HG02623 (cell line): Measurements from ENCODE around the gene TMA7.
"Not testable (repeated sequence)": the region's sequence is repeated elsewhere in the genome, so short reads cannot be mapped to it uniquely, and the experiment has no call there.

Experiments used
- ATAC-seq: cut with Tn5 transposase; IDR thresholded peaks from one replicate; pipeline ENCODE4 v1.9.1; 2021; ENCODE audit warnings: moderate library complexity; ENCODE audit not compliant: unreplicated experiment

The TMA7 gene

GRCh38 chr3:48435774-48436476, 4.1 kb upstream of the TMA7 start:
- no peak for ATAC-seq

- no peak for ATAC-seq
Observed at GRCh38 chr3:48436477-48436787, 3.6 kb upstream of the TMA7 start.

GRCh38 chr3:48436855-48437254, 3.2 kb upstream of the TMA7 start:
- ATAC-seq: no peak

GRCh38 chr3:48437812-48438211, 2.2 kb upstream of the TMA7 start:
- no peak for ATAC-seq

GRCh38 chr3:48440590-48440958, 517 bp downstream of the TMA7 start:
- ATAC-seq: no peak

GRCh38 chr3:48441940-48442339, 1.9 kb downstream of the TMA7 start:
- no peak for ATAC-seq

GRCh38 chr3:48445277-48445882, 5.3 kb downstream of the TMA7 start:
- no peak for ATAC-seq

- no peak for ATAC-seq
Observed at GRCh38 chr3:48446043-48446424, 6.0 kb downstream of the TMA7 start.

- peak; percentile 86 for ATAC-seq
Observed at GRCh38 chr3:48446425-48447193, 6.6 kb downstream of the TMA7 start, which contains the start of gene ATRIP. ATRIP (plus strand) TSS chr3:48446737; CDS start chr3:48446846, 109 bp downstream.

- ATAC-seq: no peak
Observed at GRCh38 chr3:48451270-48451669, 11.2 kb downstream of the TMA7 start.

- ATAC-seq: no peak
Observed at GRCh38 chr3:48456456-48456855, 16.4 kb downstream of the TMA7 start.

- no peak for ATAC-seq
Observed at GRCh38 chr3:48459331-48459730, 19.3 kb downstream of the TMA7 start.

- no peak for ATAC-seq
Observed at GRCh38 chr3:48459773-48460516, 19.9 kb downstream of the TMA7 start.

- no peak for ATAC-seq
Observed at GRCh38 chr3:48460517-48460902, 20.5 kb downstream of the TMA7 start.

GRCh38 chr3:48461767-48462166, 21.7 kb downstream of the TMA7 start:
- ATAC-seq: not testable (repeated sequence)

GRCh38 chr3:48463703-48464102, 23.6 kb downstream of the TMA7 start:
- ATAC-seq: no peak

- ATAC-seq: no peak
Observed at GRCh38 chr3:48464713-48465221, 24.7 kb downstream of the TMA7 start.

GRCh38 chr3:48465237-48465530, 25.1 kb downstream of the TMA7 start:
- no peak for ATAC-seq

- peak; percentile 86 for ATAC-seq
Observed at GRCh38 chr3:48465531-48466378, 25.7 kb downstream of the TMA7 start.

GRCh38 chr3:48466386-48467109, 26.5 kb downstream of the TMA7 start:
- no peak for ATAC-seq
